ENCODE data around the gene ARFGEF3. TPM values are rescaled to one million over a fixed set of nuclear protein-coding genes. Genes with fewer than 3 reads are reported as not detected.
"Not testable (repeated sequence)": the region's sequence is repeated elsewhere in the genome, so short reads cannot be mapped to it uniquely, and the experiment has no call there.

ARFGEF3 gene
- total RNA-seq, 2 experiments from 2014 or later: 0.07 to 0.15 TPM

DNA sequence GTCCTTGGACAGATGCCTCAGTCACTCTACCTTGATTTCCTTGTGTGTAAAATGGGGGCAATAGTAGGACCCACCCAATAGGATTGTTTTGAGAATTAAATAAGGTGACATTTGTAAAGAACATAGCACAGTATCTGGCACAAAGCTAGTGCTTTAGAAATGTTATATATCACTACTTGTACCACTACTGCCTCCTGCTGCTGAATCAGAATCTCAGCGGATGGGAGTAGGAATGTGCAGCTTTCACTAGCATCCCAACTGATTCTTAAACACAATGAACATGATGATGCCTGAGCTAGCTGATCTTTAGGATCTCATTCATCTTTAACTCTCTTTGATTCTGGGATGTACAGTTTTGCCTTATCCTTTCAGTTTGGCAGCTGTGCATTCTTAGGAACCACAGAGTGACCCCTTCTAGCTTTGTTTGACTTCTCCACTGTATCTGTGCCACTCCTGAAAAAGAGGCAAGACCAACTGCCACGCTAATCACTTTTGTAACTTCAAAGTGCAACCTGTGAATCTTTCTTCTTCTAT, 49.4 kb downstream of the ARFGEF3 start:
- DNase-seq (no peak), ATAC-seq (no peak)
- H3K27ac Mint-ChIP-seq: no peak overlapping the region
- H3K36me3 Mint-ChIP-seq: no peaks in the 10 kb centered on the region
- H3K27me3 Mint-ChIP-seq: peaks cover 30% of the 10 kb centered on the region
- no peak overlapping the region for H3K4me3 Mint-ChIP-seq
- CTCF ChIA-PET: no interaction called here
- no peaks in the 10 kb centered on the region for H3K9me3 Mint-ChIP-seq (ENCODE audit: low read depth)
- H3K4me1 Mint-ChIP-seq: no peaks in the 10 kb centered on the region

DNA sequence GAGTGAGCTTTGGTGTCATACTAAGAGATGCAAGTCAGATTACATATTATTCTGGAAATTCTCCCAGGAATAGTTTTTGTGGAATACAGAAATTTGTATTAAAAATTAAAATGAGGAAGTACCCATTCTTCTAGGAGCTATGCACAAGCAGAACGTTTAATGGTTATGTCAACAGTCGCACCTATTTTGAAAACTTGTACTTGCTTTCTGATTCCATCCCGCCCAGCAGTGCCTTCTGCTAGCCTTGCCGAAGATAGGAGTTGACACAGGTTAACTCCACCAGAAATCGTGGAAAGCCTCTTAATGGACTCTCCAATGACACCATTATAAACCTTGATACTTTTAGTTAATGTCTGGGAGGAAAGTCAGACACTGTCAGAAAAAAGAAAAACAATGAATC, 49.9 kb downstream of the ARFGEF3 start:
- Mint-ChIP-seq H3K27ac (no peak overlapping the region), H3K4me3 (no peak overlapping the region), H3K9me3 (ENCODE audit: low read depth) (no peaks in the 10 kb centered on the region), H3K4me1 (no peaks in the 10 kb centered on the region), H3K36me3 (no peaks in the 10 kb centered on the region), H3K27me3 (peaks cover 30% of the 10 kb centered on the region)
- CTCF ChIA-PET: no interaction called here
- ATAC-seq (no peak), DNase-seq (no peak)

DNA sequence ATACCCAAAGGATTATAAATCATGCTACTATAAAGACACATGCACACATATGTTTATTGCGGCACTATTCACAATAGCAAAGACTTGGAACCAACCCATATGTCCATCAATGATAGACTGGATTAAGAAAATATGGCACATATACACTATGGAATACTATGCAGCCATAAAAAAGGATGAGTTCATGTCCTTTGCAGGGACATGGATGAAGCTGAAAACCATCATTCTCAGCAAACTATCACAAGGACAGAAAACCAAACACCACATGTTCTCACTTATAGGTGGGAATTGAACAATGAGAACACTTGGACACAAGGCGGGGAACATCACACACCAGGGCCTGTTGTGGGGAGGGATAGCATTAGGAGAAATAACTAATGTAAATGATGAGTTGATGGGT, 50.8 kb downstream of the ARFGEF3 start:
- CTCF ChIA-PET; H3K9me3 Mint-ChIP-seq (ENCODE audit: low read depth); ATAC-seq; H3K4me1 Mint-ChIP-seq; H3K36me3 Mint-ChIP-seq; DNase-seq; H3K4me3 Mint-ChIP-seq; H3K27ac Mint-ChIP-seq: not testable (repeated sequence)
- peaks cover 25% of the 10 kb centered on the region for H3K27me3 Mint-ChIP-seq

GRCh38 chr6:138215093-138215782, 53.5 kb downstream of the ARFGEF3 start:
- DNase-seq (no peak), ATAC-seq (no peak)
- H3K4me1 Mint-ChIP-seq: no peaks in the 10 kb centered on the region
- H3K27me3 Mint-ChIP-seq: peaks cover 29% of the 10 kb centered on the region
- H3K36me3 Mint-ChIP-seq: no peaks in the 10 kb centered on the region
- no peak overlapping the region for H3K4me3 Mint-ChIP-seq
- no peaks in the 10 kb centered on the region for H3K9me3 Mint-ChIP-seq (ENCODE audit: low read depth)
- H3K27ac Mint-ChIP-seq: no peak overlapping the region
- CTCF ChIA-PET: no interaction called here

GRCh38 chr6:138218449-138218848, 56.7 kb downstream of the ARFGEF3 start, which contains the start of gene PBOV1:
PBOV1 (minus strand) TSS chr6:138218491; CDS start chr6:138218395, 96 bp downstream.
- ATAC-seq (no peak), DNase-seq (no peak)
- Mint-ChIP-seq H3K4me3 (no peak within 1 kb of the TSS), H3K27me3 (peaks cover 50% of the 10 kb centered on the region), H3K36me3 (no peaks in the 10 kb centered on the region), H3K9me3 (ENCODE audit: low read depth) (no peaks in the 10 kb centered on the region), H3K27ac (no peak within 1 kb of the TSS), H3K4me1 (no peaks in the 10 kb centered on the region)
- CTCF ChIA-PET: no interaction called here

- H3K27ac Mint-ChIP-seq: no peak overlapping the region
Observed at GRCh38 chr6:138219398-138219797, 57.7 kb downstream of the ARFGEF3 start.

GRCh38 chr6:138219901-138220300, 58.2 kb downstream of the ARFGEF3 start:
- peaks cover 51% of the 10 kb centered on the region for H3K27me3 Mint-ChIP-seq

More at GRCh38 chr6:138219398-138219797, 57.7 kb downstream of the ARFGEF3 start:
- Mint-ChIP-seq H3K4me1 (no peaks in the 10 kb centered on the region), H3K9me3 (ENCODE audit: low read depth) (no peaks in the 10 kb centered on the region), H3K36me3 (no peaks in the 10 kb centered on the region), H3K27me3 (peaks cover 53% of the 10 kb centered on the region), H3K4me3 (no peak overlapping the region)
- ATAC-seq (no peak), DNase-seq (no peak)
- CTCF ChIA-PET: no interaction called here

GRCh38 chr6:138222901-138223546, 61.3 kb downstream of the ARFGEF3 start:
- H3K4me3 Mint-ChIP-seq: no peak overlapping the region
- no peak for ATAC-seq
- H3K4me1 Mint-ChIP-seq: no peaks in the 10 kb centered on the region
- H3K9me3 Mint-ChIP-seq (ENCODE audit: low read depth): no peaks in the 10 kb centered on the region
- no peak for DNase-seq
- no peak overlapping the region for H3K27ac Mint-ChIP-seq
- H3K36me3 Mint-ChIP-seq: no peaks in the 10 kb centered on the region
- CTCF ChIA-PET: interaction anchor here (1.0 kb wide), 1 partner anchor 107 kb away, joined by 3 read pairs; no protein-coding TSS in a partner anchor
- H3K27me3 Mint-ChIP-seq: peaks cover 45% of the 10 kb centered on the region

More at GRCh38 chr6:138219901-138220300, 58.2 kb downstream of the ARFGEF3 start:
- no peaks in the 10 kb centered on the region for H3K4me1 Mint-ChIP-seq
- no peaks in the 10 kb centered on the region for H3K9me3 Mint-ChIP-seq (ENCODE audit: low read depth)
- no peak overlapping the region for H3K4me3 Mint-ChIP-seq
- no peaks in the 10 kb centered on the region for H3K36me3 Mint-ChIP-seq
- DNase-seq: no peak
- no peak for ATAC-seq
- no peak overlapping the region for H3K27ac Mint-ChIP-seq
- CTCF ChIA-PET: no interaction called here

DNA sequence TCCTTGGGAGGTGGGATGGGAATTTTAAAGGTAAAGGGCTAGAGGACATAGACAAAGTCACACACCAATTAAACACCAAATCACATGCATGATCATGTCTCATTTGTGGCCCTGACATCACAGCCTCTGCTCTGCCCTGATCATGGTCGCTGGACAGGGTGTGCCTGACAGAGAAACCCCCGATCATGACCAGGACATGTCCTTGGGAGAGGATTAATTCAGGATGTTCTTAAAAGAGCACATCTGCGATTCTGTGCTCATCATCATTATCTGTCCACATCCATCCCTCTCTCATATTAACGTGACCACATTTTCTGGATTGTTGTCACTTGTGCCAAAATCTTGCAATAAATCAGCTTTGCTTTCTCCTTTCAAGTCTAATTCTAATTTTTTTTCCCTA, 64.2 kb downstream of the ARFGEF3 start:
- H3K4me3 Mint-ChIP-seq: no peak overlapping the region
- DNase-seq (no peak), ATAC-seq (no peak)
- H3K4me1 Mint-ChIP-seq: no peaks in the 10 kb centered on the region
- no peaks in the 10 kb centered on the region for H3K9me3 Mint-ChIP-seq (ENCODE audit: low read depth)
- CTCF ChIA-PET: no interaction called here
- H3K27me3 Mint-ChIP-seq: peaks cover 38% of the 10 kb centered on the region
- no peak overlapping the region for H3K27ac Mint-ChIP-seq
- H3K36me3 Mint-ChIP-seq: no peaks in the 10 kb centered on the region

- H3K36me3 Mint-ChIP-seq: no peaks in the 10 kb centered on the region
- DNase-seq (no peak), ATAC-seq (no peak)
- H3K4me1 Mint-ChIP-seq: no peaks in the 10 kb centered on the region
- H3K27me3 Mint-ChIP-seq: peaks cover 37% of the 10 kb centered on the region
- no peaks in the 10 kb centered on the region for H3K9me3 Mint-ChIP-seq (ENCODE audit: low read depth)
- CTCF ChIA-PET: no interaction called here
- no peak overlapping the region for H3K27ac Mint-ChIP-seq
- no peak overlapping the region for H3K4me3 Mint-ChIP-seq
Observed at GRCh38 chr6:138226700-138227315, 65.1 kb downstream of the ARFGEF3 start.

DNA sequence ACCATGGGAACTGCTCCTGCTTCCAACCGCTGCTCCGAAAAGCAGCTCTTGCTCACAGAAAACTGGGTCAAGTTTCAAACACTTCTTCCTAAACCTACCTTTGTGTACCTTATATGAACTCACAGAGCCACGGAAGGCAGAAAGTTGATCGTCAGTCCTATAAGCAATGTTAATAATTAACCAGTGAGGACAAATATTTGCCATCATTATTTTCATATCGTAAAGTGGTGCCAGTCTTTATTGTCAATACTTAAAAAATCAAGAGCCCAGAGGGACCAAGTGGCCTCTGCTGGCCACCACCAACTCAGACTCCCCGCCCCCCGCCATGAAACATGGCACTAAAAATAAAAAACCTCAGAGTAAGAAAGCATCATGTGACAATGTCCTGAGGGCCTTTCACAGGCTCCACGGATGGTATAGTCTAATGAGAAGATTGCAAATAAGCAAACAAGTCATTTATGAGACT, 65.6 kb downstream of the ARFGEF3 start:
- peaks cover 32% of the 10 kb centered on the region for H3K27me3 Mint-ChIP-seq
- no peaks in the 10 kb centered on the region for H3K36me3 Mint-ChIP-seq
- no peak for DNase-seq
- no peaks in the 10 kb centered on the region for H3K4me1 Mint-ChIP-seq
- no peaks in the 10 kb centered on the region for H3K9me3 Mint-ChIP-seq (ENCODE audit: low read depth)
- ATAC-seq: no peak
- H3K27ac Mint-ChIP-seq: no peak overlapping the region
- CTCF ChIA-PET: interaction anchor here (0.7 kb wide), 1 partner anchor 1080 kb away, joined by 3 read pairs; no protein-coding TSS in a partner anchor
- no peak overlapping the region for H3K4me3 Mint-ChIP-seq

- Mint-ChIP-seq H3K4me1 (no peaks in the 10 kb centered on the region), H3K9me3 (ENCODE audit: low read depth) (no peaks in the 10 kb centered on the region), H3K27me3 (peaks cover 27% of the 10 kb centered on the region), H3K36me3 (no peaks in the 10 kb centered on the region), H3K27ac (no peak overlapping the region), H3K4me3 (no peak overlapping the region)
- CTCF ChIA-PET: no interaction called here
- no peak for DNase-seq
- no peak for ATAC-seq
Observed at GRCh38 chr6:138229072-138229471, 67.3 kb downstream of the ARFGEF3 start.

GRCh38 chr6:138229663-138230179, 68.0 kb downstream of the ARFGEF3 start:
- Mint-ChIP-seq H3K27me3 (peaks cover 27% of the 10 kb centered on the region), H3K9me3 (ENCODE audit: low read depth) (no peaks in the 10 kb centered on the region), H3K27ac (no peak overlapping the region), H3K4me1 (no peaks in the 10 kb centered on the region), H3K36me3 (no peaks in the 10 kb centered on the region), H3K4me3 (no peak overlapping the region)
- no peak for ATAC-seq
- DNase-seq: no peak
- CTCF ChIA-PET: no interaction called here
